GM12878 (cell line): Measurements from ENCODE around the gene MRPL55. TPM values are rescaled to one million over a fixed set of nuclear protein-coding genes. Genes with fewer than 3 reads are reported as not detected.

Experiments used
- ATF2 ChIP-seq: IDR thresholded peaks from 2 replicates; pipeline ENCODE4 v1.6.1; 2012; ENCODE audit warnings: low read length, inconsistent platforms
- ETV6 ChIP-seq, 2 experiments: fragments of 450-650 bp in 1 of 2; IDR thresholded peaks in 1 of 2; conservative IDR thresholded peaks in 1 of 2; 2 replicates each; pipeline ENCODE4 v1.6.1; 2014; ENCODE audit warnings: antibody characterized with exemption in 1 of 2, borderline replicate concordance in 1 of 2, low read depth in 1 of 2, mild to moderate bottlenecking in 1 of 2, moderate library complexity in 1 of 2
- EZH2 ChIP-seq: IDR thresholded peaks from 2 replicates; pipeline ENCODE4 v1.6.1; 2012; ENCODE audit warnings: low read depth, mild to moderate bottlenecking, control low read depth, inconsistent platforms, low read length, borderline replicate concordance; ENCODE audit not compliant: control insufficient read depth
- FOXM1 ChIP-seq: IDR thresholded peaks from 2 replicates; pipeline ENCODE4 v1.6.1; 2012; ENCODE audit warnings: low read depth, mild to moderate bottlenecking, inconsistent platforms, low read length, moderate library complexity
- HDAC2 ChIP-seq: fragments of 200-600 bp; sonication (generic); IDR thresholded peaks from 2 replicates; pipeline ENCODE4 v1.6.1; 2017
- HDGF ChIP-seq: fragments of 450-650 bp; IDR thresholded peaks from 2 replicates; pipeline ENCODE4 v1.6.1; 2016; ENCODE audit warnings: antibody characterized with exemption
- JUNB ChIP-seq: IDR thresholded peaks from 2 replicates; pipeline ENCODE4 v1.6.1; 2016; ENCODE audit warnings: antibody characterized with exemption, mild to moderate bottlenecking
- MEF2B ChIP-seq: fragments of 450-650 bp; IDR thresholded peaks from 2 replicates; pipeline ENCODE4 v1.6.1; 2018; ENCODE audit warnings: mild to moderate bottlenecking, moderate library complexity; ENCODE audit not compliant: partially characterized antibody, poor library complexity, severe bottlenecking
- NBN ChIP-seq: fragments of 450-650 bp; IDR thresholded peaks from 2 replicates; pipeline ENCODE4 v1.6.1; 2016
- NFXL1 ChIP-seq: fragments of 450-650 bp; IDR thresholded peaks from 2 replicates; pipeline ENCODE4 v1.6.1; 2017; ENCODE audit warnings: antibody characterized with exemption, mild to moderate bottlenecking, borderline replicate concordance
- POLR2A ChIP-seq: IDR thresholded peaks from 2 replicates; pipeline ENCODE4 v1.6.1; 2011; ENCODE audit warnings: low read depth, mild to moderate bottlenecking, low read length
- POLR2AphosphoS2 ChIP-seq: IDR thresholded peaks from 2 replicates; pipeline ENCODE4 v1.6.1; 2011; ENCODE audit warnings: low read depth, mild to moderate bottlenecking, low read length, improper control_type of control experiment, moderate library complexity
- RAD21 ChIP-seq: IDR thresholded peaks from 2 replicates; pipeline ENCODE4 v1.6.1; 2011; ENCODE audit warnings: mild to moderate bottlenecking, low read depth, low read length, moderate library complexity; ENCODE audit not compliant: insufficient read depth
- RBBP5 ChIP-seq: fragments of 200-600 bp; sonication (generic); conservative IDR thresholded peaks from 2 replicates; pipeline ENCODE4 v1.6.1; 2016
- RUNX3 ChIP-seq: IDR thresholded peaks from 2 replicates; pipeline ENCODE4 v1.6.1; 2012; ENCODE audit warnings: low read length, inconsistent platforms
- SMAD1 ChIP-seq: fragments of 450-650 bp; IDR thresholded peaks from 2 replicates; pipeline ENCODE4 v1.6.1; 2018; ENCODE audit warnings: mild to moderate bottlenecking, low read depth; ENCODE audit not compliant: partially characterized antibody
- SMC3 ChIP-seq: IDR thresholded peaks from 2 replicates; pipeline ENCODE4 v1.6.1; 2011; ENCODE audit warnings: low read length, improper control_type of control experiment, borderline replicate concordance
- STAT1 ChIP-seq: fragments of 450-650 bp; conservative IDR thresholded peaks from 2 replicates; pipeline ENCODE4 v1.6.1; 2014; ENCODE audit warnings: antibody characterized with exemption, mild to moderate bottlenecking
- TCF3 ChIP-seq: IDR thresholded peaks from 2 replicates; pipeline ENCODE4 v1.6.1; 2012; ENCODE audit warnings: low read depth, mild to moderate bottlenecking, low read length, borderline replicate concordance; ENCODE audit not compliant: insufficient read depth
- YBX1 ChIP-seq: fragments of 450-650 bp; IDR thresholded peaks from 2 replicates; pipeline ENCODE4 v1.6.1; 2016; ENCODE audit warnings: antibody characterized with exemption
- ZNF384 ChIP-seq: IDR thresholded peaks from 2 replicates; pipeline ENCODE4 v1.6.1; 2012; ENCODE audit warnings: low read depth, mild to moderate bottlenecking, low read length, improper control_type of control experiment, borderline replicate concordance
- ZSCAN29 ChIP-seq: fragments of 450-650 bp; IDR thresholded peaks from 2 replicates; pipeline ENCODE4 v1.6.1; 2017; ENCODE audit warnings: mild to moderate bottlenecking, moderate library complexity
- polyA plus RNA-seq, 11 experiments: library from polyadenylated mRNA; depleted of rRNA in 4 of 11; unstranded in 6 of 11; stranded (reverse) in 5 of 11; fragments of >200 nt; fragmentation: Nextera tagmentation in 4 of 11; fragmentation: Illumina TruSeq in 1 of 11; extraction: Ambion mirVana in 4 of 11; extraction: Trizol in 1 of 11; gene quantifications; 1 replicate in 1 of 11; 2 replicates in 10 of 11; pipeline versions ENCODE4 v1.2.1 to v1.2.3, GENCODE V29; 2011 to 2016; ENCODE audit warnings: inconsistent platforms in 2 of 11, missing spikeins in 2 of 11, low read depth in 1 of 11
- total RNA-seq, 4 experiments: library from RNA; depleted of rRNA in 3 of 4; stranded (reverse); fragments of >200 nt in 3 of 4; fragmentation: Illumina TruSeq in 1 of 4; extraction: Trizol in 1 of 4; gene quantifications; 2 replicates each; pipeline versions ENCODE4 v1.2.1 to v1.2.3, GENCODE V29; 2013 to 2021
- TF ChIP-seq, protein P1 (sequence below): IDR thresholded peaks from 2 replicates; pipeline ENCODE4 v1.6.1; 2011; ENCODE audit warnings: borderline replicate concordance, low read depth, mild to moderate bottlenecking, moderate library complexity, low read length; ENCODE audit not compliant: insufficient read depth, poor library complexity, severe bottlenecking
- TF ChIP-seq, protein P2 (sequence below): IDR thresholded peaks from 2 replicates; pipeline ENCODE4 v1.6.1; 2012; ENCODE audit warnings: improper control_type of control experiment, low read depth, low read length; ENCODE audit not compliant: insufficient replicate concordance

The MRPL55 gene
- total and polyA plus RNA-seq, 10 of the 15 experiments (the other 5 are each of a cell fraction or from before 2014, with no cell fraction given), result 15.1 to 143 (median 55.8) TPM

GRCh38 chr1:228089519-228090380 lies 19.3 kb downstream of the MRPL55 start (continued):
- TF ChIP-seq ATF2 (no peak), SMAD1 (no peak), STAT1 (no peak), SMC3 (no peak), NBN (no peak), RUNX3 (0 out of 2 replicates have a peak, but pooled peaks have one; percentile 19), JUNB (no peak), EZH2 (no peak), POLR2AphosphoS2 (0 out of 2 replicates have a peak, but pooled peaks have one; percentile 18), HDGF (0 out of 2 replicates have a peak, but pooled peaks have one; percentile 33), POLR2A (peak; percentile 67), RBBP5 (no peak), RAD21 (no peak), NFXL1 (no peak), TCF3 (no peak), ETV6 (conservative IDR thresholded peaks at IDR 0.05 in 1 of 2, IDR thresholded peaks at IDR 0.05 in 1 of 2; ENCODE audit: borderline replicate concordance in 1 of 2, low read depth in 1 of 2) (no peak), MEF2B (no peak), FOXM1 (no peak), ZSCAN29 (no peak), YBX1 (no peak), ZNF384 (peak; percentile 66; the same call in 1 of the 2 replicates), HDAC2 (no peak)
- TF ChIP-seq, protein P1, sequence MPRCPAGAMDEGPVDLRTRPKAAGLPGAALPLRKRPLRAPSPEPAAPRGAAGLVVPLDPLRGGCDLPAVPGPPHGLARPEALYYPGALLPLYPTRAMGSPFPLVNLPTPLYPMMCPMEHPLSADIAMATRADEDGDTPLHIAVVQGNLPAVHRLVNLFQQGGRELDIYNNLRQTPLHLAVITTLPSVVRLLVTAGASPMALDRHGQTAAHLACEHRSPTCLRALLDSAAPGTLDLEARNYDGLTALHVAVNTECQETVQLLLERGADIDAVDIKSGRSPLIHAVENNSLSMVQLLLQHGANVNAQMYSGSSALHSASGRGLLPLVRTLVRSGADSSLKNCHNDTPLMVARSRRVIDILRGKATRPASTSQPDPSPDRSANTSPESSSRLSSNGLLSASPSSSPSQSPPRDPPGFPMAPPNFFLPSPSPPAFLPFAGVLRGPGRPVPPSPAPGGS, result no peak
- TF ChIP-seq, protein P2, sequence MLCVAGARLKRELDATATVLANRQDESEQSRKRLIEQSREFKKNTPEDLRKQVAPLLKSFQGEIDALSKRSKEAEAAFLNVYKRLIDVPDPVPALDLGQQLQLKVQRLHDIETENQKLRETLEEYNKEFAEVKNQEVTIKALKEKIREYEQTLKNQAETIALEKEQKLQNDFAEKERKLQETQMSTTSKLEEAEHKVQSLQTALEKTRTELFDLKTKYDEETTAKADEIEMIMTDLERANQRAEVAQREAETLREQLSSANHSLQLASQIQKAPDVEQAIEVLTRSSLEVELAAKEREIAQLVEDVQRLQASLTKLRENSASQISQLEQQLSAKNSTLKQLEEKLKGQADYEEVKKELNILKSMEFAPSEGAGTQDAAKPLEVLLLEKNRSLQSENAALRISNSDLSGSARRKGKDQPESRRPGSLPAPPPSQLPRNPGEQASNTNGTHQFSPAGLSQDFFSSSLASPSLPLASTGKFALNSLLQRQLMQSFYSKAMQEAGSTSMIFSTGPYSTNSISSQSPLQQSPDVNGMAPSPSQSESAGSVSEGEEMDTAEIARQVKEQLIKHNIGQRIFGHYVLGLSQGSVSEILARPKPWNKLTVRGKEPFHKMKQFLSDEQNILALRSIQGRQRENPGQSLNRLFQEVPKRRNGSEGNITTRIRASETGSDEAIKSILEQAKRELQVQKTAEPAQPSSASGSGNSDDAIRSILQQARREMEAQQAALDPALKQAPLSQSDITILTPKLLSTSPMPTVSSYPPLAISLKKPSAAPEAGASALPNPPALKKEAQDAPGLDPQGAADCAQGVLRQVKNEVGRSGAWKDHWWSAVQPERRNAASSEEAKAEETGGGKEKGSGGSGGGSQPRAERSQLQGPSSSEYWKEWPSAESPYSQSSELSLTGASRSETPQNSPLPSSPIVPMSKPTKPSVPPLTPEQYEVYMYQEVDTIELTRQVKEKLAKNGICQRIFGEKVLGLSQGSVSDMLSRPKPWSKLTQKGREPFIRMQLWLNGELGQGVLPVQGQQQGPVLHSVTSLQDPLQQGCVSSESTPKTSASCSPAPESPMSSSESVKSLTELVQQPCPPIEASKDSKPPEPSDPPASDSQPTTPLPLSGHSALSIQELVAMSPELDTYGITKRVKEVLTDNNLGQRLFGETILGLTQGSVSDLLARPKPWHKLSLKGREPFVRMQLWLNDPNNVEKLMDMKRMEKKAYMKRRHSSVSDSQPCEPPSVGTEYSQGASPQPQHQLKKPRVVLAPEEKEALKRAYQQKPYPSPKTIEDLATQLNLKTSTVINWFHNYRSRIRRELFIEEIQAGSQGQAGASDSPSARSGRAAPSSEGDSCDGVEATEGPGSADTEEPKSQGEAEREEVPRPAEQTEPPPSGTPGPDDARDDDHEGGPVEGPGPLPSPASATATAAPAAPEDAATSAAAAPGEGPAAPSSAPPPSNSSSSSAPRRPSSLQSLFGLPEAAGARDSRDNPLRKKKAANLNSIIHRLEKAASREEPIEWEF, result no peak
